Calu3 (cell line): ENCODE data around the gene GRID2. TPM values are rescaled to one million over a fixed set of nuclear protein-coding genes. Genes with fewer than 3 reads are reported as not detected.
"Not testable (repeated sequence)": the region's sequence is repeated elsewhere in the genome, so short reads cannot be mapped to it uniquely, and the experiment has no call there.

Experiments
- BruUV-seq: library from RNA; stranded (reverse); fragments of 400-500 nt; replicated peaks from 2 replicates; lab custom pipeline; 2021; lab: Mats Ljungman, UMichigan
- CTCF ChIA-PET: fragments of 300-600 bp; sonication (Branson Sonifier 250); formaldehyde crosslinking; loops from one replicate; lab custom pipeline; 2022; ENCODE audit warnings: antibody characterized with exemption; lab: Charles Lee
- DNase-seq: peaks from one replicate; pipeline ENCODE4 v3.0.0; 2022
- H3K27ac Mint-ChIP-seq: one replicate; pipeline ENCODE4 v1.8.0; 2022; ENCODE audit warnings: mixed read lengths; ENCODE audit not compliant: unreplicated experiment
- H3K27me3 Mint-ChIP-seq: one replicate; pipeline ENCODE4 v1.8.0; 2022; ENCODE audit warnings: mixed read lengths; ENCODE audit not compliant: unreplicated experiment
- H3K36me3 Mint-ChIP-seq: one replicate; pipeline ENCODE4 v1.8.0; 2022; ENCODE audit warnings: mild to moderate bottlenecking, moderate library complexity, mixed read lengths; ENCODE audit not compliant: insufficient read depth, unreplicated experiment
- H3K4me1 Mint-ChIP-seq: one replicate; pipeline ENCODE4 v1.8.0; 2022; ENCODE audit warnings: mild to moderate bottlenecking, low read depth, mixed read lengths; ENCODE audit not compliant: unreplicated experiment
- H3K4me3 Mint-ChIP-seq: one replicate; pipeline ENCODE4 v1.8.0; 2022; ENCODE audit warnings: mild to moderate bottlenecking, low read depth, moderate library complexity, mixed read lengths; ENCODE audit not compliant: unreplicated experiment
- H3K9me3 Mint-ChIP-seq: one replicate; pipeline ENCODE4 v1.8.0; 2022; ENCODE audit warnings: low read depth, mixed read lengths; ENCODE audit not compliant: unreplicated experiment
- intact Hi-C: fragments of 100-400 bp; cut with micrococcal nuclease; formaldehyde crosslinking; loops from one replicate; pipeline ENCODE4 v1.10.0; 2022; ENCODE audit not compliant: unreplicated experiment
- total RNA-seq: library from RNA; stranded (reverse); gene quantifications from 2 replicates; pipeline ENCODE4 v1.2.3, GENCODE V29; 2022
- TF ChIP-seq, protein P1 (sequence below): fragments of 200-600 bp; IDR thresholded peaks from one replicate; pipeline ENCODE4 v1.8.0; 2022; ENCODE audit warnings: antibody characterized with exemption; ENCODE audit not compliant: unreplicated experiment

The GRID2 gene
- total RNA-seq, 1 experiment from 2014 or later, result not detected

DNA sequence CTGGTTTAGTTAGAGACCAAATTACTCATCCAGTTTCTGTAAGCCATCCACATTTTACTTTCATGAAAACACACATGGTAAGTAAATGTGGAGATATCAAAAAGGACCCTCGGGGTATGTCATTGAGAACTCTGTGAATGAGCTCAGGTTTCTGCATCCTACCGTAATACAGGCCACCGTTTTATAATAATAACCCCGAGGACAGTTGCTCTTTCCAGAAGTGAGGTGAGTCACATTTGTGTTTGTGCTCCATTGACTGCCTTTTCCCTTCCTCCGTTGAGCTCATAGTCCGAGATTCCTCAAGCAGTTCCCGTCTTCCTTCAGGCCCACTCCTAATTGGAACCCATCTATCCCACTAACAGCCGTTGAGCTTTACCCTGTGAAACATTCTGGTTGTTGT lies 95.3 kb downstream of the GRID2 start:
- DNase-seq, result no peak
- Mint-ChIP-seq H3K36me3 (no peaks in the 10 kb centered on the region), H3K4me1 (no peaks in the 10 kb centered on the region), H3K4me3 (no peak overlapping the region), H3K27me3 (no peaks in the 10 kb centered on the region), H3K9me3 (no peaks in the 10 kb centered on the region), H3K27ac (no peak overlapping the region)
- intact Hi-C loops, result no loop called here
- CTCF ChIA-PET, result no interaction called here
- BruUV-seq, result no TSS peak
- TF ChIP-seq, protein P1, sequence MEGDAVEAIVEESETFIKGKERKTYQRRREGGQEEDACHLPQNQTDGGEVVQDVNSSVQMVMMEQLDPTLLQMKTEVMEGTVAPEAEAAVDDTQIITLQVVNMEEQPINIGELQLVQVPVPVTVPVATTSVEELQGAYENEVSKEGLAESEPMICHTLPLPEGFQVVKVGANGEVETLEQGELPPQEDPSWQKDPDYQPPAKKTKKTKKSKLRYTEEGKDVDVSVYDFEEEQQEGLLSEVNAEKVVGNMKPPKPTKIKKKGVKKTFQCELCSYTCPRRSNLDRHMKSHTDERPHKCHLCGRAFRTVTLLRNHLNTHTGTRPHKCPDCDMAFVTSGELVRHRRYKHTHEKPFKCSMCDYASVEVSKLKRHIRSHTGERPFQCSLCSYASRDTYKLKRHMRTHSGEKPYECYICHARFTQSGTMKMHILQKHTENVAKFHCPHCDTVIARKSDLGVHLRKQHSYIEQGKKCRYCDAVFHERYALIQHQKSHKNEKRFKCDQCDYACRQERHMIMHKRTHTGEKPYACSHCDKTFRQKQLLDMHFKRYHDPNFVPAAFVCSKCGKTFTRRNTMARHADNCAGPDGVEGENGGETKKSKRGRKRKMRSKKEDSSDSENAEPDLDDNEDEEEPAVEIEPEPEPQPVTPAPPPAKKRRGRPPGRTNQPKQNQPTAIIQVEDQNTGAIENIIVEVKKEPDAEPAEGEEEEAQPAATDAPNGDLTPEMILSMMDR, result no peak

DNA sequence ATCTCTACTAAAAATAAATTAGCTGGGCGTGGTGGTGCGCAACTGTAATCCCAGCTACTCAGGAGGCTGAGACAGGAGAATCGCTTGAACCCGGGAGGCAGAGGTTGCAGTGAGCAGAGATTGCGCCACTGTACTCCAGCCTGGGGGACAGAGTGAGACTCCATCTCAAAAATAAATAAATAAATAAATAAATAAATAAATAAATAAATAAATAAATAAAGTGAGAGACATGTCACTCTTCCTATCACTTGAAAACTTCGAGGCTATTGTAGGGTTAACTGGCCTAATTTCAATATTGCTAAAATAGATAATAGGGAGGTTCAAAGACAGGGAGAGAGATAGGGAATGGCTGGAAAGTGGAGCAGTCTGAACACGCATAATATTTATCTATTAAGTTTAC lies 99.8 kb downstream of the GRID2 start:
- intact Hi-C loops, H3K4me3 Mint-ChIP-seq: not testable (repeated sequence)

DNA sequence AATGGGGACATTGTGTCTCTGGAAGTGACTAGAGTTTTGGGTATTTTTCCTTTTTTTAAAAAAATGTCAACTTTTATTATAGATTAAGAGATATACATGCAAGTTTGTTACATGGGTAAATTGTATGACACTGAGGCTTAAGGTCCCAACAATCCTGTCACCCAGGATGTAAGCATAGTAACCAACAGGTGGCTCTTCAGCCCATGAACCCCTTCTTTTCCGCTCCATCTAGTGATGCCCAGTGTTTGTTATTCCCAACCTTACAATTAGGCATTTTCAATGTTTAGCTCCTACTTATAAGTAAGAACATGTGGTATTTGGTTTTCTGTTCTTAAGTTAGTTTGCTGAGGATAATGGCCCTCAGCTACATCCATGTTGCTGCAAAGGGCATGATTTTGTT lies 102.7 kb downstream of the GRID2 start:
- CTCF ChIA-PET, result no interaction called here
- TF ChIP-seq, protein P1, result no peak
- Mint-ChIP-seq H3K27ac (no peak overlapping the region), H3K4me3 (no peak overlapping the region), H3K36me3 (no peaks in the 10 kb centered on the region), H3K4me1 (no peaks in the 10 kb centered on the region), H3K27me3 (no peaks in the 10 kb centered on the region), H3K9me3 (no peaks in the 10 kb centered on the region)
- no peak for DNase-seq
- intact Hi-C loops, result no loop called here
- no TSS peak for BruUV-seq

More for the DNA sequence above, 99.8 kb downstream of the GRID2 start:
- DNase-seq, H3K36me3 Mint-ChIP-seq, H3K4me1 Mint-ChIP-seq, H3K9me3 Mint-ChIP-seq, BruUV-seq, H3K27me3 Mint-ChIP-seq, CTCF ChIA-PET, H3K27ac Mint-ChIP-seq: not testable (repeated sequence)

DNA sequence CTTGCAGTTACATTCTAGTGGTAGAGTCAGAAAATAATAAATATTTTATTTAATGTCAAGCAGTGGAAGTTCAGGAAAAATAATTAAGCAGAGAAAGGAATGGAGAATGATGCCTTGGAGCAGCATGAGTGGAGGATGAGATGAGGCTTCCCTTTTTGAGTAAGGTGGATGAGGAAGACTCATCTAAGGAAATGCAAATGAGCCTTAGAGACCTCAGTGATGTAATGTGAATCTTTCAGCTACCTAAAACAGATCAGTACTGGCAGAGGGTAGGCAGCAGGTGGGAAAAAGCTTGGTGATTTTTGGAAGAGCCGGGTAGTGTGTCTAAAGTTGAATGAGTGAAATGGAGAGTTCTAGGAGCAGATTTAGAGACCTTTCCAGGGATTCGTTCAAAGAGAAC lies 118.2 kb downstream of the GRID2 start:
- intact Hi-C loops, result no loop called here
- CTCF ChIA-PET, result no interaction called here
- Mint-ChIP-seq H3K4me1 (no peaks in the 10 kb centered on the region), H3K9me3 (no peaks in the 10 kb centered on the region), H3K36me3 (no peaks in the 10 kb centered on the region), H3K4me3 (no peak overlapping the region), H3K27me3 (no peaks in the 10 kb centered on the region), H3K27ac (no peak overlapping the region)
- no TSS peak for BruUV-seq
- no peak for DNase-seq
- TF ChIP-seq, protein P1, result no peak

DNA sequence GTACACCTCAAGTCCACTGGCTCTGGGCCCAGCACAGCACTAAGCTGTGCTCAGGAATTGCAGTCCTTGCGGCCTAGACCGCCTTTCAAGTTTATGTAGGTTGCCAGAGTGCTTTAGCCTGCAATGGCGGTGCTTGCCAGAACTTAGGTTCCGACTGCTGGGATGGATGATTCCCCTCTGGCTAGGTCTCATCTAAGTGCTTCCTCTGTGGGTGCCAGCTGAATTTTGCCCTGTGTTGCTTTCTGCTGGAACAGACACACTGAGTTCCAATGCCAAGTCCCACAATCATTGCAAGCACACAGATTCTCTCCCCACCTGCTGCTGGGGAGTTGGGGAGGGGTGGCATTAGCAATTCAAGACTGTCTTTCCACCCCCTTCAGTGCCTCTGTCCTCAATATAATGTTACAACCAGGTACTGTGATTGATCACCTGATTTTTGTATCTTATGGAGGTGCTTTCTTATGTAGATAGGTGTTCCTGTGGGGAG lies 129.5 kb downstream of the GRID2 start:
- Mint-ChIP-seq H3K27me3 (no peaks in the 10 kb centered on the region), H3K9me3 (no peaks in the 10 kb centered on the region), H3K4me3 (no peak overlapping the region), H3K36me3 (no peaks in the 10 kb centered on the region), H3K4me1 (no peaks in the 10 kb centered on the region), H3K27ac (no peak overlapping the region)
- intact Hi-C loops, result no loop called here
- no TSS peak for BruUV-seq
- CTCF ChIA-PET, result no interaction called here
- TF ChIP-seq, protein P1, result no peak
- DNase-seq, result no peak

DNA sequence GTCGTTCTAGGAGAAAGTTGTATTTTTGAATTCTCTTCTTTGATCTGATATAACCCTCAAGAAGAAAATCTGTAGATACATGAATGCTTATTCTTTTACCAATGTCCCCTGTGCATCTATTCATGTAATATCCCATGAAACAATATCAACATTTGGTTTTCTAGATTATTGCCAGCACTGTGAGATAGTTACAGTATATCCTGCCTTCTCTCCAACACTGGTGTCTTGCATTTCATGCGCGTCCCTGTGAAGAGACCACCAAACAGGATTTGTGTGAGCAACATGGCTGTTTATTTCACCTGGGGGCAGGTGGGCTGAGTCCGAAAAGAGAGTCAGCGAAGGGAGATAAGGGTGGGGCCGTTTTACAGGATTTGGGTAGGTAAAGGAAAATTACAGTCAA lies 135.0 kb downstream of the GRID2 start:
- BruUV-seq, intact Hi-C loops, H3K9me3 Mint-ChIP-seq, H3K27ac Mint-ChIP-seq, DNase-seq, H3K27me3 Mint-ChIP-seq, H3K4me3 Mint-ChIP-seq, H3K36me3 Mint-ChIP-seq, CTCF ChIA-PET, H3K4me1 Mint-ChIP-seq: not testable (repeated sequence)

DNA sequence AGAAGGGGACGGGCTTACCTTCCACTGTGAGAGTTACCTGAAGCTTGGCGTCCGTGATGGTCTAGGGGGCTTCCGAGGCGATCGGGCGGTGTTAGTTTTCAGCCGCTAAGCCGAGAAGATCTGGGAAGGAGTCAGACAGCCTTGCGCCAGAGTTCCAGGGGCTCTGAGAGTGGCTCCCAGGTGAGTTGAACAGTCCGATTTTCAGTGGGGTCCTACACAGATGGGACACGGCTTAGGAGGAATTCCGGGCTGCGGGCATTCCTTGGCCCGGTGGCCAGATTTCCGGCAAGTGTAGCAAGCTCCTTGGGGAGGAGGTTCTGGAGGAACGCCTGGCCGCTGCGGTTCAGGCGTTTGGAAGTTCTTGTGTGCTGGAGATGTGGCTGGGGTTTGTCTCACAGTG lies 138.4 kb downstream of the GRID2 start:
- CTCF ChIA-PET, H3K4me3 Mint-ChIP-seq, intact Hi-C loops, H3K27ac Mint-ChIP-seq, H3K27me3 Mint-ChIP-seq, DNase-seq, H3K4me1 Mint-ChIP-seq, BruUV-seq, H3K36me3 Mint-ChIP-seq: not testable (repeated sequence)
- peaks cover 12% of the 10 kb centered on the region for H3K9me3 Mint-ChIP-seq
